Right lobe of liver (tissue), 6 donors: Measurements from ENCODE around the gene CAPSL. TPM values are rescaled to one million over a fixed set of nuclear protein-coding genes. Genes with fewer than 3 reads are reported as not detected.

Source experiments
- ATAC-seq, 4 donors: fragments of 200-7000 bp; cut with Tn5 transposase; one replicate each; pipeline ENCODE4 v1.9.1; 2020; ENCODE audit warnings: mild to moderate bottlenecking in 4 of 4, moderate library complexity in 4 of 4
- DNase-seq, 3 donors: peaks; one replicate each; pipeline ENCODE4 v3.0.0-alpha.2; 2020
- H3K27ac ChIP-seq, 3 donors: fragments of 200-600 bp; one replicate each; pipeline ENCODE4 v1.8.0; 2022
- H3K27me3 ChIP-seq, 2 donors: fragments of 200-600 bp; one replicate each; pipeline ENCODE4 v1.8.0; 2022
- H3K36me3 ChIP-seq, 4 donors: fragments of 200-600 bp; sonication (generic) in 1 of 4; one replicate each; pipeline versions ENCODE4 v1.5.1 to v1.8.0; 2017 to 2022; ENCODE audit warnings: control low read depth in 1 of 4
- H3K4me1 ChIP-seq, 4 donors: fragments of 200-600 bp; sonication (generic) in 1 of 4; one replicate each; pipeline versions ENCODE4 v1.5.1 to v1.8.0; 2017 to 2022; ENCODE audit warnings: control low read depth in 1 of 4
- H3K4me3 ChIP-seq, 3 donors: fragments of 200-600 bp; one replicate each; pipeline ENCODE4 v1.8.0; 2022
- H3K9me3 ChIP-seq, 4 donors: fragments of 200-600 bp; sonication (generic) in 1 of 4; one replicate each; pipeline versions ENCODE4 v1.5.1 to v1.8.0; 2017 to 2022; ENCODE audit warnings: control low read depth in 1 of 4
- POLR2A ChIP-seq: fragments of 450-650 bp; IDR thresholded peaks from one replicate; pipeline ENCODE4 v1.6.1; 2017; ENCODE audit warnings: antibody characterized with exemption, mild to moderate bottlenecking
- WGBS: methylation state at CpG from one replicate; pipeline ENCODE4 v1.1.6; 2018; ENCODE audit warnings: low coverage, low lambda C conversion rate; ENCODE audit not compliant: insufficient coverage; ENCODE audit errors: missing lambda C conversion rate; 5-methylcytosine and 5-hydroxymethylcytosine counted together
- intact Hi-C, 2 donors: fragments of 100-400 bp; cut with DNase I; formaldehyde crosslinking; loops; one replicate each; pipeline versions ENCODE4 v1.11.2 to v1.14.1; 2022
- total RNA-seq, 6 experiments: library from RNA; depleted of rRNA in 2 of 6; stranded (reverse); fragments of >200 nt in 2 of 6; fragmentation: NEBNext Ultra II Directional in 3 of 6; extraction: Animal tissue kit (Norgen Biotek cat#: 25700) in 3 of 6; gene quantifications; one replicate each; pipeline versions ENCODE4 v1.1.0 to v1.2.4, GENCODE V29; 2016 to 2023
- TF ChIP-seq, protein P1 (sequence below), 4 donors: fragments of 200-600 bp in 3 of 4; fragments of 450-650 bp in 1 of 4; IDR thresholded peaks; one replicate each; pipeline versions ENCODE4 v1.5.1 to v1.8.0; 2016 to 2022; ENCODE audit warnings: antibody characterized with exemption in 4 of 4, mild to moderate bottlenecking in 2 of 4
- donor health status: DM: no; HTN: yes; CAD: no.
- donor health status: DM: no; HTN: no; CAD: no.
- donor health status: DM: no; HTN: no; CAD: no.
- donor health status: DM: no; HTN: yes; CAD: no.
- donor health status: DM: no; HTN: yes; CAD: no.

Gene CAPSL
- total RNA-seq, 6 experiments from 2014 or later = not detected

DNA sequence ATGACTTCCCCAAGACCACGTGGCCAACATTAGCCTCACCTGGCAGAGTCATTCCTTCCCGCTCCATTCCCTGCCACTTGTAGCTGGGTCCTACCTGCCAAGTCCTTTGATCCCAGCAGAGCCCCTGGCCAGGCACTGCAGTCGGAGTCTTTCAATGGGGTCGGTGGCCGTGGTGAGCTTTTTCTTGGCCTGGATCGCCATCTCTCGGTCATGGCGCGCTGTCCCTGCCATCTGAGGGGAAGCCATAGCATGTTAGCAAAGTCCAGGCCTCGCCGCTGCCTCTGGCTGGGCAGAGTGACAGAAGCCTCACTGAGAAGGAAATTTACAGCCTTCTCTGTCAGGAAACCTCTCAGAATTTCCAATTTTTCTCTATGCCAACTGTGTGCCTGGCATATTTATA lies 17.5 kb downstream of the CAPSL start:
- Histone ChIP-seq H3K4me1 (no peaks in the 10 kb centered on the region), H3K9me3 (no peaks in the 10 kb centered on the region), H3K27ac (no peak overlapping the region), H3K4me3 (no peak overlapping the region), H3K27me3 (no peaks in the 10 kb centered on the region), H3K36me3 (no peaks in the 10 kb centered on the region)
- TF ChIP-seq, protein P1, sequence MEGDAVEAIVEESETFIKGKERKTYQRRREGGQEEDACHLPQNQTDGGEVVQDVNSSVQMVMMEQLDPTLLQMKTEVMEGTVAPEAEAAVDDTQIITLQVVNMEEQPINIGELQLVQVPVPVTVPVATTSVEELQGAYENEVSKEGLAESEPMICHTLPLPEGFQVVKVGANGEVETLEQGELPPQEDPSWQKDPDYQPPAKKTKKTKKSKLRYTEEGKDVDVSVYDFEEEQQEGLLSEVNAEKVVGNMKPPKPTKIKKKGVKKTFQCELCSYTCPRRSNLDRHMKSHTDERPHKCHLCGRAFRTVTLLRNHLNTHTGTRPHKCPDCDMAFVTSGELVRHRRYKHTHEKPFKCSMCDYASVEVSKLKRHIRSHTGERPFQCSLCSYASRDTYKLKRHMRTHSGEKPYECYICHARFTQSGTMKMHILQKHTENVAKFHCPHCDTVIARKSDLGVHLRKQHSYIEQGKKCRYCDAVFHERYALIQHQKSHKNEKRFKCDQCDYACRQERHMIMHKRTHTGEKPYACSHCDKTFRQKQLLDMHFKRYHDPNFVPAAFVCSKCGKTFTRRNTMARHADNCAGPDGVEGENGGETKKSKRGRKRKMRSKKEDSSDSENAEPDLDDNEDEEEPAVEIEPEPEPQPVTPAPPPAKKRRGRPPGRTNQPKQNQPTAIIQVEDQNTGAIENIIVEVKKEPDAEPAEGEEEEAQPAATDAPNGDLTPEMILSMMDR (IDR thresholded peaks at IDR 0.05) = no peak
- TF ChIP-seq POLR2A = no peak
- 17% methylated on average over 2 of the region's 11 CpGs for WGBS
- ATAC-seq (no peak), DNase-seq (no peak)
- intact Hi-C loops = loop anchor here in 1 of 2 donors (10.0 kb wide), 1 partner anchor 266 kb away; no protein-coding TSS in a partner anchor

DNA sequence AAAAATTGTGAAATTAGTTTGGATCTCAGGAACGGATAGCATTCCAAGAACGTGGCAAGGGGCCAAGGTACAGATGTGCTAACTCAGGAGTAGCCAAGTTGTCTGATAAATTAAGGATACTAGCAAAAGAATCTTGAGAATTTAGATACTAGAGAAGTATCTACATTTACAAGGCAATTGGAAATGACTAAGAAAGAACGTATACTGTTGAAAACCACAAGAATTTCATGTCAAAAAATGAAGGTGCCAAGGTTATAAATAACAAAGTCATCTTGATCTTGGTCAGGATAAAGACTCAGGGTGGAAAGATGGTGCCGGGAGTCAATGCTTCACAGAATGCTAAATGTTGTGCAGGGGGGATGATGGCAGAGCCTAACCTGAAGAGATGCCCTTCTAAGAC lies 19.2 kb downstream of the CAPSL start:
- intact Hi-C loops = no loop called here
- Histone ChIP-seq H3K36me3 (no peaks in the 10 kb centered on the region), H3K4me3 (no peak overlapping the region), H3K27ac (no peak overlapping the region), H3K9me3 (no peaks in the 10 kb centered on the region), H3K4me1 (no peaks in the 10 kb centered on the region), H3K27me3 (no peaks in the 10 kb centered on the region)
- ATAC-seq = no peak
- no peak for DNase-seq
- 51% methylated on average over 4 of the region's 4 CpGs for WGBS
- no peak for TF ChIP-seq POLR2A
- TF ChIP-seq, protein P1 (IDR thresholded peaks at IDR 0.05) = no peak

DNA sequence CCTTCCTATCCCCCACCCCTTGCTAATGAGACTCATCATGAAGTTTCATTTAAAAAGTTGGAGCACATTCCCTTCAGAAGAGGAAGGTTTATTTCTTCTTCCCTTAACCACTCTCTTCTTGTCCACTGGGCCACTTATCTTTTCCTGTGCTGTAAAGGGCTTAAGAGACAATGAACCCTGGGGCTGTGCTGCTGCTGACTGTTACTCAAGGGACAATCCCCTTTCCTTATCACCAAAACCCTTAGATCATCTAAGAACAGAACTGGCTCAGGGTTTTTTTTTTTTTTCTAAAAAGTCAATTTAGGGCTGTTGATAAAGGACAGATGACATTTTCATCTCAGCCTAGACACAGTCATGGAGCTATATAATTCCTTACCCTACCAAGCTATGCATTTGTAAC lies 29.6 kb downstream of the CAPSL start:
- TF ChIP-seq, protein P1 (IDR thresholded peaks at IDR 0.05) = no peak
- TF ChIP-seq POLR2A = no peak
- H3K36me3 ChIP-seq = no peaks in the 10 kb centered on the region
- H3K4me3 ChIP-seq = no peak overlapping the region
- H3K27ac ChIP-seq = no peak overlapping the region
- H3K4me1 ChIP-seq = no peaks in the 10 kb centered on the region
- no peaks in the 10 kb centered on the region for H3K27me3 ChIP-seq
- H3K9me3 ChIP-seq = no peaks in the 10 kb centered on the region
- intact Hi-C loops = no loop called here
- DNase-seq (no peak), ATAC-seq (no peak)

DNA sequence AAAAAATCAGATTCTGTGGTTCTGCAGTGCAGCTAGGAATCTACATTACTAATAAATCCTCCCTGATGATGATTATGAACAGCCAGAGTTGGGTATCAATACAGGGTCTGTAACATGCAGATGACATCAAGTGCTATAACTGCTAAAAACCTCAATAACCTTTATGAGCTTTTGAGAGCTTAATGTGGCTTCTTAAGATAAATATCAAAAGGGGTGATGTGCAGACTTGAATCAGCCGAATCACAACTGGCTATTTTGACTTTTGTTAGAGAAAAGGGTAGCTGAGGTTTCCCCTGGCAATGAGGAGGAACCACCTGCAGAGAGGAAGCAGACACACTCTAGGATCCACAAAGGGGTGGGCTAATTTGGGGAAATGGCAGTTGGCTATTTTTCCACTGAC lies 30.2 kb downstream of the CAPSL start:
- DNase-seq (no peak), ATAC-seq (no peak)
- H3K9me3 ChIP-seq = no peaks in the 10 kb centered on the region
- H3K4me3 ChIP-seq = no peak overlapping the region
- TF ChIP-seq, protein P1 (IDR thresholded peaks at IDR 0.05) = no peak
- no peak for TF ChIP-seq POLR2A
- no peaks in the 10 kb centered on the region for H3K4me1 ChIP-seq
- no peak overlapping the region for H3K27ac ChIP-seq
- intact Hi-C loops = no loop called here
- no peaks in the 10 kb centered on the region for H3K36me3 ChIP-seq
- 0% methylated on average over 1 of the region's 1 CpG for WGBS
- H3K27me3 ChIP-seq = no peaks in the 10 kb centered on the region
